NCI-H1930 (cell line): Measurements from ENCODE around the gene PSME3.
"Not testable (repeated sequence)": the region's sequence is repeated elsewhere in the genome, so short reads cannot be mapped to it uniquely, and the experiment has no call there.

Experiments used
- DNase-seq, 2 experiments: peaks; one replicate each; lab custom pipeline; 2025; lab: John Stamatoyannopoulos, UW

Gene PSME3

GRCh38 chr17:42878123-42878880 is 45.1 kb downstream of the PSME3 start:
- DNase-seq: no peak

DNA sequence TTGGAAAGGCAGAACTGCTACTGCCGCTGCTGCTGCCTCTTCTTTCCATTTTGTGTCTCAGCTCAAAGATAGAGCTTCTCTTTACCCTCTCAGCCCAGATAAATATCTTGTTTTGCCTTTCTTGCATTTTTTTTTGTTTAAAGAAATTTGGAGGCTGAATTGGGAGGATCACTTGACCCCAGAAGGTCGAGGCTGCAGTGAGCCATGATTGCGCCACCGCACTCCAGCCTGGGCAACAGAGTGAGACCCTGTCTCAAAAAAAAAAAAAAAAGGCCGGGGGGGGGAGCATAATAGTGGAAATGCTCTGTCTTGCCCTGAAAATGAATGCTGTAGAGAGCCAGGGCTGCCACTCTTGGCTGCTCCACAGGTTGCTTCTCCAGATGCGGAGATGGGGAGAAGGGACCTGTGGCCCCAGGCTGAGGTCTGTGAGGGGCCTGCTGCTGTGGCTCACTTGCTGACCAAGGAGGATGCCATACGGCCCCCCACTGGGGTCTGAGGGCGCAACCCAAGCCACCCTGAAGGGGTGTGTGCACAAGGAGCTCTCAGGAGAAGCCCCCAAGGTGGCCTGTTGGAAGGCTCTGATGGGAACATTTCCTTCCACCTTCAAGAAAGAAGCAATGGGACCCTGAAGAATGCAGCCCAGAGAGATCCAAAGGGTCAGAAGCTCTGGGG is 45.9 kb downstream of the PSME3 start:
- no peak for DNase-seq

DNA sequence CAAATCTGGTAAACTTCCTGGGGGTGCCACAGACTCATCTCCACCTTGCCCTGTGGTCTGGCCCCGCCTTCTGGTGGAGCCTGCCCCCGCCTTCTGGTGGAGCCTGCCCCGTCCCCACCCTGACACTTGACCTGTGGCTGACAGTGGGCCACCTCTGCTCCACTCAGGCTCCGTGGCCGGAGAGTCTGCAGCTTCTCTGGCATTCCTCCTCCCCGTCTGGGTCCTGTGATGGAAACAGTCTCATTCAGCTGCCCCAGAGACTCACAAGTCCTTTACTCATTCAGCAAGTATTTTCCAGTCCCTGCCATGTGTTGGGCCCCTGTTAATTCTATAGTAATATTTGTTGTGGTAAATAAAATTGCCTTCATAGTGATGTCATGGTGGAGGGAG is 46.4 kb downstream of the PSME3 start:
- DNase-seq: no peak

DNA sequence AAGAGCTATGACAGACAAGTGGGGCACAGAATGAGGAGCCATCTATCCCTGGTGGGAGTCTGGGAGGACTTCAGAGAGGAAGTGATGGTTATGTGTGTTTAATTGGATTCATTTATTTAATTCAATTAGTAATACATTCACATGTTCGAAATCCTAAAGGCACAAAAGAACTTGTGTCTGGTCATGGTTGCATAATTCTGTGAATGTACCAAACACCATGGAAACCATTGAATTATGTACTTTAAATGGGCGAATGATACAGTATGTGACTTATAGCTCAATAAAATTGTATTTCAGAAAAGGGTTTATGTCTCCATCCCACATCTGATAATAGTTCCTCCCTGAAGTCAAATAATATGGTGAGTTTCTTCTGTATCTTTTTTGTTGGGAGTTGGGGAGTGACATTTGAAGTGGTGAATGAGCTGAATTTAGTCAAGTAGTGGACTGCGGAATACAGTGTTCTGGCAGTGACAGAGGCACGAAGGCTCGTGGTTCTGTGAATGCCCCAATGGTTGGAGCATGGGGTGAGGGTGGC is 47.6 kb downstream of the PSME3 start:
- DNase-seq: no peak

GRCh38 chr17:42881706-42882105 is 48.5 kb downstream of the PSME3 start:
- not testable (repeated sequence) for DNase-seq

GRCh38 chr17:42882166-42882565 is 49.0 kb downstream of the PSME3 start:
- no peak for DNase-seq

- DNase-seq: no peak
Observed at GRCh38 chr17:42883802-42884558, 50.8 kb downstream of the PSME3 start.

- DNase-seq: not testable (repeated sequence)
Observed at GRCh38 chr17:42885806-42886205, 52.6 kb downstream of the PSME3 start.

DNA sequence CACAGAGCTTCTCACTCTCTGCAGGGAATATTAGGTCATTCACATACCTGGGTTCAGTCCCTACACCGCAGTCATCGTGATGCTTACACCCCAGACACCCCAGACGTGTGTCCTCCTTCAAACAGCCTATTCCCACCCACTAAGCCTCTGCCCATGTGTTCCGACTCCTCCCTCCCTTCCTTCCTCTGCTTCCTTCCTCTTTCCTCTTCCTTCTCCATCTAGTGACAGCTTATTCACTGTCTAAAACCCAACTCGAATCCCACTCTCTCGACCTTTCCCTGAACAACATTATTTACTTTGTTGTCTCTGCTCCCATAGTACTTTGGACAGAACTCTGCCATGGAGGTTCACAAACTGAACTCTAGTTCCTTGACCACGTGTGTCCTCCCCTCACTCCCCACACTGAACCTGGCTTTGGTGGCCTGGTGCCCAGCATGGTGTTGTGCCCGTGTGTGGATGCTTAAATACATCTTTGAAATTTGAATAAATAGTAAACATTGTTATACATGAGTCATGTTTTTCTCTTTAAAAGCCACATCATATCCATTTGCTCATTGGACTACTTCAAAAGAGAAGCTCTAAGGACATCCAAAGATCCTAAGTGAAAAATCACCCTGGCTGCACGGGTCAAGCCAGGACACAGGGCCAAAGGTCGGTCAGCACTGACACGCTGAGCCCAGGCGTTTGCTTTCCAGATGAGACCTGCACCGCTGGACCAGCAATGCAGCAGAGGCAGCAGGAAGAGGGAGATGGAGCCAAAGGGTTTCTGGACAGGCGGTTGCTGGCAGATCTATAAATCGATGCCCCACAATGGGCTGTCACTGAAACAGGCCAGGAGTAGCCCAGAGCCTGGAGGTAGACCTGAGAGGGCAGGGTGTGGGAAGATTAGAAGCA is 53.3 kb downstream of the PSME3 start:
- DNase-seq: no peak

- no peak for DNase-seq
Observed at GRCh38 chr17:42889809-42890208, 56.6 kb downstream of the PSME3 start.

- peak in 1 of 2 experiments; percentile 12 for DNase-seq
Observed at GRCh38 chr17:42891539-42892152, 58.4 kb downstream of the PSME3 start.

DNA sequence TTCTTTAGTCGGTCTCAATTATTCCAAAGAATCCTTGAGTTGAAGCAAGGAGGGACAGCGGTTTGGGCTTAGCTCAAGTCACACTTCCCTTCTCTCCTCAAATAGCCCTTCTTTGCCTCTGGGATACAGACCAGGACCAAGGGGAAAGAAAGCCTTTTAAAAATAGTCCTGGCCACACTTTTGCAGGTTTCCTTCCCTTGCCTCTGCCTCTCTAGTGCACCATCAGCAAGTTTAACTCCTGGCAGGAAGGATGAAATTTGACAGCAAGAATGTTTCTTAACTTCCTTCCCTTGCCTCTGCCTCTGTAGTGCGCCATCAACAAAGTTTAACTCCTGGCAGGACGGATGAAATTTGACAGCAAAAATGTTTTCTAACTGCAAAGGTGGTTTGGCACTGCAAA is 60.2 kb downstream of the PSME3 start:
- no peak for DNase-seq
